OCI-LY1 (cell line): ENCODE data around the gene PFKFB2.

Experiments used
- EZH2 ChIP-seq: fragments of 200-600 bp; sonication (generic), shearing (Covaris generic); IDR thresholded peaks from 2 replicates; pipeline ENCODE4 v1.8.0; 2017; ENCODE audit warnings: borderline replicate concordance, mixed run types, mild to moderate bottlenecking, antibody characterized with exemption, low read length, moderate library complexity, mixed read lengths
- TF ChIP-seq, protein P1 (sequence below): fragments of 200-600 bp; sonication (generic), shearing (Covaris generic); IDR thresholded peaks from 2 replicates; pipeline ENCODE4 v1.5.1; 2017; ENCODE audit warnings: mild to moderate bottlenecking, antibody characterized with exemption, low read length, moderate library complexity, mixed read lengths

DNA sequence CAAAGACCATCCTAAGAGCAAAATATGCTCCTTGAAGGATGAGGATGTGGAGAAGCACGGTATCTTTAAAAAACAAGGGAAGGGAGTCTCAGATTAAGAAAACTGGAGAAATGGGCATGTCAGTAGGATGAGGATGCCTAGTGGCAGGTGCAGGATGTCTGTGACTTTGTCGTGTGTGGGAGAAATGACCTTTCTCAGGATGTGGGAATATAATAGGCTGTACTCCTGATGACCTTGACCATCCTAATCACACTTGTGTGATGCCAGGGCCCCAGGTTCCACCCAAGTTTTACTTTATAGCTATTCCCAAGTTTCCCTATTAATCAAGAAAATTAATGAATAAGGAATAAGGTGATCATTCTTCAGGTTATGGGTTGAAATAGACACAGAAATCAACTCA, 33.4 kb upstream of the PFKFB2 start:
- TF ChIP-seq, protein P1, sequence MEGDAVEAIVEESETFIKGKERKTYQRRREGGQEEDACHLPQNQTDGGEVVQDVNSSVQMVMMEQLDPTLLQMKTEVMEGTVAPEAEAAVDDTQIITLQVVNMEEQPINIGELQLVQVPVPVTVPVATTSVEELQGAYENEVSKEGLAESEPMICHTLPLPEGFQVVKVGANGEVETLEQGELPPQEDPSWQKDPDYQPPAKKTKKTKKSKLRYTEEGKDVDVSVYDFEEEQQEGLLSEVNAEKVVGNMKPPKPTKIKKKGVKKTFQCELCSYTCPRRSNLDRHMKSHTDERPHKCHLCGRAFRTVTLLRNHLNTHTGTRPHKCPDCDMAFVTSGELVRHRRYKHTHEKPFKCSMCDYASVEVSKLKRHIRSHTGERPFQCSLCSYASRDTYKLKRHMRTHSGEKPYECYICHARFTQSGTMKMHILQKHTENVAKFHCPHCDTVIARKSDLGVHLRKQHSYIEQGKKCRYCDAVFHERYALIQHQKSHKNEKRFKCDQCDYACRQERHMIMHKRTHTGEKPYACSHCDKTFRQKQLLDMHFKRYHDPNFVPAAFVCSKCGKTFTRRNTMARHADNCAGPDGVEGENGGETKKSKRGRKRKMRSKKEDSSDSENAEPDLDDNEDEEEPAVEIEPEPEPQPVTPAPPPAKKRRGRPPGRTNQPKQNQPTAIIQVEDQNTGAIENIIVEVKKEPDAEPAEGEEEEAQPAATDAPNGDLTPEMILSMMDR = no peak
- no peak for TF ChIP-seq EZH2
